ENCODE measurements around the gene P2RX7. TPM values are rescaled to one million over a fixed set of nuclear protein-coding genes. Genes with fewer than 3 reads are reported as not detected.

Gene P2RX7
- total and polyA plus RNA-seq, 9 of the 15 experiments (the other 6 are each of a cell fraction or from before 2014, with no cell fraction given), result 0.04 to 0.65 (median 0.30) TPM

GRCh38 chr12:121198949-121199348 is 66.3 kb downstream of the P2RX7 start:
- 9% methylated on average over 7 of the region's 7 CpGs for WGBS (ENCODE audit: insufficient coverage, low coverage, missing lambda C conversion rate)
- peak; percentile 42 for FAIRE-seq
- peak overlapping the region; percentile 40 for H3K27ac ChIP-seq (ENCODE audit: extremely low read depth, low read depth, low read length)
- no TSS peak for BruUV-seq (replicated peaks)
- POLR2A ChIA-PET, result interaction anchor here (0.8 kb wide), 1 partner anchor 17 kb away, joined by 3 read pairs; no protein-coding TSS in a partner anchor
- no peaks in the 10 kb centered on the region for H3K9me1 ChIP-seq (ENCODE audit: control insufficient read depth, insufficient read depth, low read length)
- H3K4me2 ChIP-seq (ENCODE audit: insufficient read depth, low read length), result no peak overlapping the region
- H3K4me1 ChIP-seq (replicated peaks in 1 of 2; ENCODE audit: control insufficient read depth in 2 of 2, insufficient read depth in 2 of 2, low read length in 2 of 2), result peaks cover 10 to 37% of the 10 kb centered on the region in 2 experiments; a peak in 4 of 5 replicates
- peak overlapping the region; percentile 74 for H2AFZ ChIP-seq (ENCODE audit: low read depth, low read length)
- DNase-seq (ENCODE audit: extremely low read depth in 1 of 4, low spot score in 3 of 4), result no peak
- no peak overlapping the region for H3K4me3 ChIP-seq
- intact Hi-C loops (cut with micrococcal nuclease), result no loop called here
- no peaks in the 10 kb centered on the region for H3K27me3 ChIP-seq (ENCODE audit: control insufficient read depth in 2 of 2, insufficient read depth in 2 of 2, low read length in 2 of 2)
- H3K9ac ChIP-seq (ENCODE audit: insufficient read depth in 1 of 2, low read depth in 2 of 2, low read length in 2 of 2), result no peak overlapping the region
- in situ Hi-C loops (cut with MboI), result no loop called here
- no peaks in the 10 kb centered on the region for H3K79me2 ChIP-seq (ENCODE audit: control insufficient read depth, insufficient read depth, low read length)
- ATAC-seq, result peak; percentile 63
- no peaks in the 10 kb centered on the region for H3K9me3 ChIP-seq (replicated peaks; ENCODE audit: control insufficient read depth, insufficient read depth, low read depth, low read length)
- CTCF ChIA-PET (ENCODE audit: low intra/inter-chr PET ratio), result no interaction called here
- no peaks in the 10 kb centered on the region for H3K36me3 ChIP-seq (ENCODE audit: control insufficient read depth, insufficient read depth, low read length)
- no peaks in the 10 kb centered on the region for H4K20me1 ChIP-seq (replicated peaks; ENCODE audit: control insufficient read depth, insufficient read depth, low read length)
- no peak for TF ChIP-seq SPI1 (IDR thresholded peaks at IDR 0.05; ENCODE audit: borderline replicate concordance, low read depth, low read length)
- TF ChIP-seq ESRRA (IDR thresholded peaks at IDR 0.05; ENCODE audit: borderline replicate concordance, low read depth), result peak; percentile 38; the same call in 1 of the 2 replicates
- no peak for TF ChIP-seq RBM15 (IDR thresholded peaks at IDR 0.05; ENCODE audit: insufficient read depth, low read length)
- TF ChIP-seq, protein P1, sequence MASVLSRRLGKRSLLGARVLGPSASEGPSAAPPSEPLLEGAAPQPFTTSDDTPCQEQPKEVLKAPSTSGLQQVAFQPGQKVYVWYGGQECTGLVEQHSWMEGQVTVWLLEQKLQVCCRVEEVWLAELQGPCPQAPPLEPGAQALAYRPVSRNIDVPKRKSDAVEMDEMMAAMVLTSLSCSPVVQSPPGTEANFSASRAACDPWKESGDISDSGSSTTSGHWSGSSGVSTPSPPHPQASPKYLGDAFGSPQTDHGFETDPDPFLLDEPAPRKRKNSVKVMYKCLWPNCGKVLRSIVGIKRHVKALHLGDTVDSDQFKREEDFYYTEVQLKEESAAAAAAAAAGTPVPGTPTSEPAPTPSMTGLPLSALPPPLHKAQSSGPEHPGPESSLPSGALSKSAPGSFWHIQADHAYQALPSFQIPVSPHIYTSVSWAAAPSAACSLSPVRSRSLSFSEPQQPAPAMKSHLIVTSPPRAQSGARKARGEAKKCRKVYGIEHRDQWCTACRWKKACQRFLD (CRISPR knock-in tag; IDR thresholded peaks at IDR 0.05), result 0 out of 2 replicates have a peak, but pooled peaks have one; percentile 27
